CD4-positive, alpha-beta T cell treated with Interleukin-1 beta for 1 hour (primary cell): ENCODE data around the gene TBC1D24.
"Not testable (repeated sequence)": the region's sequence is repeated elsewhere in the genome, so short reads cannot be mapped to it uniquely, and the experiment has no call there.

Experiments
- DNase-seq, 2 donors: peaks; one replicate each; pipeline ENCODE4 v3.0.0-alpha.2; 2020 to 2022

TBC1D24 gene

DNA sequence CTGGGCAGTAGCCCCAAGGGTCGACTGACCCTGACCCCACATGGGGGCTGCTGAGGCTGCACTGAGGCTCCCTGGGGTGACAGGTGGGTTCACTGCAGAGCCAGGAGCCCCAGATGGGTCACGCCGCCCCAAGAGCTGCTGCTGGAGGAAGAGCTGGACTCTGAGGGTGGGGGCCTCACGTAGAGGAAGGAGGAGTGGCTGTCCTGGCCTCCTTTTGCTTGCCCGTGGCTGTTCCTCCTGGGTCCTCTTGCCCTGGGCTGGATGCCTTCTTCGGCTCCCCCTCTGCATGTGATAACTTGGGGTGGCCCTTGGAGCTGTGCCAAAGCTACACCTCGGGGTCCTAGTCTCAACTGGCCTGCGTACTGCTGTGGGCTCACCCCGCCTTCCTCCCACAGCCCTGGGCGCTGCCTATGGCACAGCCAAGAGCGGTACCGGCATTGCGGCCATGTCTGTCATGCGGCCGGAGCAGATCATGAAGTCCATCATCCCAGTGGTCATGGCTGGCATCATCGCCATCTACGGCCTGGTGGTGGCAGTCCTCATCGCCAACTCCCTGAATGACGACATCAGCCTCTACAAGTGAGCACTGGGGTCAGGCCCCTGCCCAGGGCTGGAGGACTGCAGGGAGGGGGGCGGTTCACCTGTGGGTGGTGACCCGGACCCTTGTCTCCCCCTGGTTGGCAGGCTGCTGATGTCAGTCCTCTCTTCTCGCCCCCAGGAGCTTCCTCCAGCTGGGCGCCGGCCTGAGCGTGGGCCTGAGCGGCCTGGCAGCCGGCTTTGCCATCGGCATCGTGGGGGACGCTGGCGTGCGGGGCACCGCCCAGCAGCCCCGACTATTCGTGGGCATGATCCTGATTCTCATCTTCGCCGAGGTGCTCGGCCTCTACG is 44.1 kb downstream of the TBC1D24 start:
- no peak for DNase-seq

GRCh38 chr16:2519711-2520080 is 44.8 kb downstream of the TBC1D24 start:
- DNase-seq: no peak

DNA sequence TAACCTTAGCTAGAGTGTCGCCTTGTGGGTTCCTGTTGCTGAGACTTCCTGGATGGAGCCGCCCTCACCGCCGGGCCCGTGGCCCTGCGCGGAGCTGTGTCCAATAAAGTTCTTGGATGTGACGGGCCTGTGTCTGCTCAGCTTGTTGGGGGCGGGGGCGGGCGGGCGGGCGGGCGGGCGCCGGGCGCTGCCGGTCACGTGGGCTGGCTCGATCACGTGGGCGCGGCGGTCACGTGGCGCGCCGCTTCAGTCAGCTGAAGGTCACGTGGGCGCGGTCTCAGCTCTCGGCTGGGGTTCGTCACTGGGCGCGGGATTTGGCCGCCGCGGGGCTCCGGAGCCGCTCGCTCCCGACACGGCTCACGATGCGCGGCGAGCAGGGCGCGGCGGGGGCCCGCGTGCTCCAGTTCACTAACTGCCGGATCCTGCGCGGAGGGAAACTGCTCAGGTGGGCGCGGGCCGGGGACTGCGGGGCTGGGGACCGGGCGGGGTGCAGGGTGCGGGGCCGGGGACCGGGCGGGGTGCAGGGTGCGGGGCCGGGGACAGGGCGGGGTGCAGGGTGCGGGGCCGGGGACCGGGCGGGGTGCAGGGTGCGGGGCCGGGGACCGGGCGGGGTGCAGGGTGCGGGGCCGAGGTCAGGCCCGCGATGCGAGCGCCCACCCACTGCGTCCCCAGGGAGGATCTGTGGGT is 45.3 kb downstream of the TBC1D24 start, which contains the start of gene AMDHD2:
AMDHD2 (plus strand) TSS at position 275 of the 687 bp plus-strand sequence; CDS start at position 363, 88 bp downstream.
- peak; percentile 90 to 92 for DNase-seq

DNA sequence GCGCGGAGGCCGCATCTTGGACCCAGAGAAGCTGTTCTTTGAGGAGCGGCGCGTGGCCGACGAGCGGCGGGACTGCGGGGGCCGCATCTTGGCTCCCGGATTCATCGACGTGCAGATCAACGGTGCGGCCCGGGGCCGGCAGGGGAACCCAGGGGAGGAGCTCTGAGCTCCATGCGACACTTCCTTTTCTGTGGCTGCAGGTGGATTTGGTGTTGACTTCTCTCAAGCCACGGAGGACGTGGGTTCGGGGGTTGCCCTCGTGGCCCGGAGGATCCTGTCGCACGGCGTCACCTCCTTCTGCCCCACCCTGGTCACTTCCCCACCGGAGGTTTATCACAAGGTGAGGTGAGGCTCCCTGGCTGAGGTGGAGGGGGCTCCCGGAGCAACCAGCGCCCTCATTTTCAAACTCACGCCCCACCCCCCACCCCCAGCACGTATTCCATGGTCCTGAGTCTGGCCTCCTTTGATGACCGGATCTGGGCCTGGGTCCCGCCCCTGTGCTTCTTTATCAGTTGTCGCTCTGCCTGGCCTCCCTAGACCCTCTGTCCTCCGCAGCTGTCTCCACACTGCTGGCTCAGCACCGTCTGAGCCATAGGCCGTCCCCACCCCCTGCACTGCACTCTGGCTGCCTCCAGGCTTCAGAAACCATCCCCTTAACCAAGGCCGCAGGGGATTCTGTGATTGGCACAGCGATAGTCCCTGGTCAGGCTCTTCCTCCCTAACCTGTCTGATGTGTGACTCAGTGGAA is 46.0 kb downstream of the TBC1D24 start:
- peak; percentile 84 to 86 for DNase-seq

DNA sequence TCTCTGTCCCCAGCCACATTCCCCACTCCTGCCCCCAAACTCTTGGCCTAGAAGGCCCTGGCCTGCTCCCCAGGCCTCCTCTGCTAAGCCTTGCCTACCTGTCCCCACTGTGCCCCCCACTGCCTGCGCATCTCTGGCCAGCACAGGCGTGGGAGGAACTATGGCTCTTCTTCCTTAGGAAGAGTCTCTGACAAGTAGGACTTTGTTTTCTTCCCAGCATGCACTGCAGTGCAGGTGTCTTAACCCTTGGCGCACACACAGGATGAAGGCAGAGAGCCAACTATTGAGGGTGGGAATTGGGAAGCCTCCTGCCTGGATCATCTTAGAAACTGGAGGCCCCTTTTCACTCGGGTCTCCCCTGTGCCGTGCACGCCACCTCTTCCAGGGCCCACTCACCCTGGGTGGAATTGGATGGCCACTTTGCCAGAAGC is 48.9 kb downstream of the TBC1D24 start:
- no peak for DNase-seq

GRCh38 chr16:2524339-2524938 is 49.5 kb downstream of the TBC1D24 start:
- DNase-seq: no peak

- DNase-seq: no peak
Measured at GRCh38 chr16:2526135-2526534, 51.2 kb downstream of the TBC1D24 start.

GRCh38 chr16:2527071-2527783 is 52.3 kb downstream of the TBC1D24 start:
- DNase-seq: no peak

GRCh38 chr16:2527784-2528100 is 52.8 kb downstream of the TBC1D24 start:
- no peak for DNase-seq

GRCh38 chr16:2528161-2529060 is 53.5 kb downstream of the TBC1D24 start:
- no peak for DNase-seq

DNA sequence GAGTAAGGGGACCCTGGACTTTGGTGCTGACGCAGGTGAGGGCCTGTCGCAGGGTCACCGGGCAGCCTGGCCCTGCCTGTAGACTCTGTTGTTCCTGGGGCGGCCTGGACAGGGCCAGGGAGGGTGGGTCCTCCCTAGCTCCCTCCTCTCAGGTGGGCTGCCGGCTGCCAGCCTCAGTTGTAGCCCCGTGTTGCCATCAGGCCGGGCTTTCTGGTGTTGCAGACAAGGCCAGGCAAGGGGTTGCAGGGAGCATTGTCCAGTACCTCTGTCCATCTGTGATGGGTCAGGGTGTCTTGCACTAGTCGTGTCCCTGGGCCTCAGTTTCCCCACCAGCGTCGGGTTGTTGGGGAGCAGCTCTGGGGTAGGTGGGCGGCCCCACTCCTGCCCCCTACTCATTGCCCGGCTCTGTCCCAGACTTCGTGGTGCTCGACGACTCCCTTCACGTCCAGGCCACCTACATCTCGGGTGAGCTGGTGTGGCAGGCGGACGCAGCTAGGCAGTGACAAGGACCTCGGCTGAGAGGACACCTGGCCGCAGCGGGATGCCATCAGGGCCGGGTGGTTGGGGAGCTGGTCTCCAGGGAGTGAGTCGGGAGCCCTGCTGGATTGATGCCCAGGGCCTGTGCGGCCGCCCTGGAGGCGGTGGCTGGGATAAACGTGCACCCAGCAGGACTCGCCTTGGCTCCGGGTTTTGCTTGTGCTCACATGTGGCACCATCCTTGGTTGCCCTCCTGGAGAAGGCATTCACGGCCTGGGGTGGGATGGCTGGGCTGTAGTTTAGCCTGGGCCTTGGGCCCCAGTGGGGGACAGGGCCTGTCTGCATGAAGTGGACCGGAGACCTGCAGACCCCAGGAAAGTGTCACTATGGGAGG is 54.4 kb downstream of the TBC1D24 start:
- DNase-seq: no peak

DNA sequence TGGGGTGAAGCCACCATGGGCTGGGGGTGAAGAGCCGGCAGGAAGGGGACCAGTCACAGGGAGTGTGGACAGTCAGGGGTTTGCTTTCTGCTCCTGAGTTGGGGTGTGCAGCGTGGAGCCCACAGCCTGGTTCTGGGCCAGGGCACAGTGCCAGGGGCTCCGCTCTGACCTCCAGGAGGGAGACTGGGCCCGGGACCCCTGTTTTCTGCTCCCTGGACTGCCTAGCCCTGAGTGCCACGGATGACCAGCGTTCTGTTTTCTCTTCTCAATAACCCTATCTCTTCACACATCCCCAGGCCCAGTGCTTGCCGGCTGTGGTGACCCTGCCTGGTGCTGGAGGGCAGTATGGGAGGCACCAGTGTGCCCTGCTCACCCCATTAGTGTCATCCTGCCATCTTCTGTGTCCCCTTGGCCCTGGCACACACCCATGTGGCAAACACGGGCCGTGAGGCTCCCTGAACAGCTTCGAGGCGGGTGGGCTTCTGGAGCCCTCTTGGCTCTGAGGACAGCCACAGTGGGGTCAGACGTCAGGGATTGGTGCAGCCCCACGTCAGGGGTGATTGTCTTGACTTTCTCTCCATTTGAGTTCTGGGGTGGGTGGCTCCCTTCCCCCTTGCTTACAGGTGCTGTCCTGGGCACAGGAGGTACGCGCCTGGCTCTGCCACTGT is 55.2 kb downstream of the TBC1D24 start:
- no peak for DNase-seq

GRCh38 chr16:2530629-2531318 is 55.8 kb downstream of the TBC1D24 start:
- no peak for DNase-seq

GRCh38 chr16:2531371-2531695 is 56.4 kb downstream of the TBC1D24 start, which contains the start of gene CEMP1:
Gene CEMP1 (minus strand): TSS chr16:2531408. CDS start chr16:2531073, 335 bp downstream.
- no peak for DNase-seq

DNA sequence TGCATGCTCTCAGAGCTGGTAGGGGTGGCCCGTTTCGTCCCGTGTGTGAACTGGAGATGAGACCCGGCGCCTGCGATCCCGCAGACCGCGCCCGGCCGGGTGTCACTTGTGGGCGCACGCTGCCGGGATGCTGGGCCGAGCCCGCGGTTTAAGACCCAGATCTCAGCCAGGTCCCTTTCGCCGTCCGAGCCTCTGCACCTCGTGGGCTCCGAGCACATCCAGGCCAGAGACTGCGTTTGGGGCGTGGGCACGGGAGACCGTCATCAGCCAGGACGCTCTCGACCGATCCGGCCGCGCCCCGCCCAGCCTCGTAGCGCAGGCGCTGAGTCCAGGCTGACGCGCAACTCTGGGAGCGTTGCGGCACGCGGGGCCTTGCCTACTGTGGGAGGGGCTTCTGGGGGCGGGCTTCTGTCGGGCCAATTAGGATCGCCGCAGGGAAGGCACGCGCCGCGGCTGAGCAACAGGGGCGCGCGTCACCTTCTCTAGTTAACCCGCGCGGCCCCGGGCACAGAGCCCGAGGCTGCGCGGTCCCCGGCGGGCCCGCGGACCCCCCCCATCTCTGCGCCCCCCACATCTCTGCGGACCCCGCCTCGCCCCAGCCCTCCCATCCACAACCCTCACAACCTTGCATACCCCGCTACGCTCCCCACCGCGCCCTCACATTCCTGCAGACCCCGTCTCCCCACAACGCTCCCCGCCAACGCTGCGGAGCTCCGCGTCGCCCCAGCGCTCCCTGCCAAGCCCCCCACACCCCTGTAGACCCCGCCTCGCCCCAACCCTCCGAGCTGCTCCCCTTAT is 57.0 kb downstream of the TBC1D24 start:
- DNase-seq: peak; percentile 97

GRCh38 chr16:2532494-2533141 is 57.7 kb downstream of the TBC1D24 start:
- DNase-seq: peak; percentile 75 to 79

- not testable (repeated sequence) for DNase-seq
Measured at GRCh38 chr16:2533142-2533755, 58.3 kb downstream of the TBC1D24 start.
